ENCODE measurements around the gene ELFN2.

DNA sequence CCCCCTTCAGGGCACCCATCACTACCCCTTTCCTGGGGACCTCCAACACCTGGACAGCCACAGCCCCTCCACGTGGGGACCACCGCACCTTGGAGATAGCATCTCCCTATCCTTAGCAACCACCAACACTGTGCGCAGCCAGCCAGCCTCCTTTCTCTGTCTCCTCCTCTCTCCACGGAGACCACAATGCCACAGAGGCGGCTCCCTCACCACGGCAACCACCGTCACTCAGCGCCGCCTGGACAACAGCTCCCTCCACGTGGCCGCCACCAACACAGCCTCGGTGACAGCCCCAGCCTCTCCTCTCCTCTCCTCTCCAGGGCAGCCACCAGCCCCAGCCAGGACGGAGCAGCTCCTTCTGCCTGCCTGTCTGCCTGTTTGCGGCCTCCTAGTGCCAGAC is 10.5 kb downstream of the ELFN2 start:
- TF ChIP-seq, protein P1, sequence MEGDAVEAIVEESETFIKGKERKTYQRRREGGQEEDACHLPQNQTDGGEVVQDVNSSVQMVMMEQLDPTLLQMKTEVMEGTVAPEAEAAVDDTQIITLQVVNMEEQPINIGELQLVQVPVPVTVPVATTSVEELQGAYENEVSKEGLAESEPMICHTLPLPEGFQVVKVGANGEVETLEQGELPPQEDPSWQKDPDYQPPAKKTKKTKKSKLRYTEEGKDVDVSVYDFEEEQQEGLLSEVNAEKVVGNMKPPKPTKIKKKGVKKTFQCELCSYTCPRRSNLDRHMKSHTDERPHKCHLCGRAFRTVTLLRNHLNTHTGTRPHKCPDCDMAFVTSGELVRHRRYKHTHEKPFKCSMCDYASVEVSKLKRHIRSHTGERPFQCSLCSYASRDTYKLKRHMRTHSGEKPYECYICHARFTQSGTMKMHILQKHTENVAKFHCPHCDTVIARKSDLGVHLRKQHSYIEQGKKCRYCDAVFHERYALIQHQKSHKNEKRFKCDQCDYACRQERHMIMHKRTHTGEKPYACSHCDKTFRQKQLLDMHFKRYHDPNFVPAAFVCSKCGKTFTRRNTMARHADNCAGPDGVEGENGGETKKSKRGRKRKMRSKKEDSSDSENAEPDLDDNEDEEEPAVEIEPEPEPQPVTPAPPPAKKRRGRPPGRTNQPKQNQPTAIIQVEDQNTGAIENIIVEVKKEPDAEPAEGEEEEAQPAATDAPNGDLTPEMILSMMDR (conservative IDR thresholded peaks at IDR 0.05): no peak
- TF ChIP-seq EZH2 (IDR thresholded peaks at IDR 0.05; ENCODE audit: low read depth): no peak
